ENCODE results near the gene PBX4.

PBX4 gene

GRCh38 chr19:19647037-19647835 is 28.7 kb upstream of the PBX4 start:
- no peak for DNase-seq

GRCh38 chr19:19645233-19645870 is 26.9 kb upstream of the PBX4 start:
- DNase-seq, result no peak

GRCh38 chr19:19644054-19644388 is 25.5 kb upstream of the PBX4 start:
- DNase-seq, result no peak

GRCh38 chr19:19643158-19644053 is 24.9 kb upstream of the PBX4 start, which contains the start of gene GMIP:
GMIP (minus strand) TSS chr19:19643657; CDS start chr19:19643529, 128 bp downstream.
- DNase-seq, result peak; percentile 26

- DNase-seq, result no peak
These were observed 24.1 kb upstream of the PBX4 start for GRCh38 chr19:19642506-19643157.

GRCh38 chr19:19637523-19638251 is 19.2 kb upstream of the PBX4 start:
- no peak for DNase-seq

GRCh38 chr19:19637186-19637522 is 18.7 kb upstream of the PBX4 start:
- no peak for DNase-seq

GRCh38 chr19:19636573-19637185 is 18.2 kb upstream of the PBX4 start:
- DNase-seq, result no peak

- no peak for DNase-seq
These were observed 16.8 kb upstream of the PBX4 start for GRCh38 chr19:19635313-19635702.

- no peak for DNase-seq
These were observed 16.2 kb upstream of the PBX4 start for GRCh38 chr19:19634516-19635312.

- DNase-seq, result no peak
These were observed 15.4 kb upstream of the PBX4 start for GRCh38 chr19:19633711-19634515.

- DNase-seq, result no peak
These were observed 14.2 kb upstream of the PBX4 start for GRCh38 chr19:19632661-19633060.

- DNase-seq, result no peak
These were observed 12.9 kb upstream of the PBX4 start for GRCh38 chr19:19631346-19631745.

GRCh38 chr19:19630426-19630825 is 11.9 kb upstream of the PBX4 start:
- DNase-seq, result no peak

- DNase-seq, result no peak
These were observed 11.6 kb upstream of the PBX4 start for GRCh38 chr19:19630062-19630414.

GRCh38 chr19:19628501-19629134 is 10.1 kb upstream of the PBX4 start:
- DNase-seq, result no peak

GRCh38 chr19:19627621-19628500 is 9.4 kb upstream of the PBX4 start, which contains the start of gene LPAR2:
LPAR2 (minus strand) TSS chr19:19628220; CDS start chr19:19627275, 945 bp downstream.
- DNase-seq, result no peak
